ENCODE measurements around the gene ZC3H6.

DNA sequence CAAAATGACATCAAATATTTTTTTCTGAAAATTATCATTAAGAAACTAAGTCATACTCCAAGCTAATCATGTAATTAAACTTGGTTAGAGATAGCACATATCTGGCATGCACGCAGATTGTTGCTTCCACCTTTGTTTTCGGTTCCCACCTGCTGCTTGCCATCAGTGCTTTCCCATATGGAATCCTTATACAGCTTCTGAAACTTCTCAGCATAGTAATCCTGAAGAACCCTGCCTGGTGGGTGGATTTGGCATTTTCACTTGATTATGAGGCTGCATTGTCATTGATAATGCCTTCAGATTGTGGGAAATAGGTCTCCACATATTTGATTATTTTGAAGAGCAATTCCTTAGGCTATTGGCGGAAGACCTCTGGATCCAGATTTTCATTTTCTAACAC, 47.5 kb downstream of the ZC3H6 start:
- TF ChIP-seq ZNF585B (tag by site-specific recombination; IDR thresholded peaks at IDR 0.05) (no peak), SETDB1 (IDR thresholded peaks at IDR 0.05; ENCODE audit: insufficient read length, low read length) (no peak), ZNF791 (tag by site-specific recombination; IDR thresholded peaks at IDR 0.05) (no peak), ZNF768 (tag by site-specific recombination; IDR thresholded peaks at IDR 0.05) (no peak), YY1 (tag by site-specific recombination; IDR thresholded peaks at IDR 0.05) (no peak), ZNF513 (tag by site-specific recombination; IDR thresholded peaks at IDR 0.05) (no peak)

All from HEK293 (cell line).